Stomach (tissue), 9 donors: ENCODE results near the gene KCNQ1. TPM values are rescaled to one million over a fixed set of nuclear protein-coding genes. Genes with fewer than 3 reads are reported as not detected.

Experiments used
- DNase-seq, 2 donors: peaks; one replicate each; pipeline versions ENCODE4 v3.0.0 to v3.0.0-alpha.2; 2013 to 2019
- H3K27ac ChIP-seq, 5 donors: fragments of 200-600 bp in 4 of 5; sonication (generic) in 4 of 5; one replicate each; pipeline ENCODE4 v1.5.1; 2013 to 2019; ENCODE audit warnings: mild to moderate bottlenecking in 1 of 5, moderate library complexity in 1 of 5
- H3K27me3 ChIP-seq, 3 donors: fragments of 200-600 bp; sonication (generic); one replicate each; pipeline ENCODE4 v1.5.1; 2017 to 2019; ENCODE audit warnings: mixed run types in 1 of 3
- H3K36me3 ChIP-seq, 4 donors: fragments of 200-600 bp; sonication (generic); 1 replicate in 3 of 4; 2 replicates in 1 of 4; pipeline ENCODE4 v1.5.1; 2016 to 2019
- H3K4me1 ChIP-seq, 4 donors: fragments of 200-600 bp; sonication (generic); one replicate each; pipeline ENCODE4 v1.5.1; 2016 to 2019
- H3K4me3 ChIP-seq, 4 donors: fragments of 200-600 bp; sonication (generic) in 3 of 4; one replicate each; pipeline ENCODE4 v1.5.1; 2016 to 2019; ENCODE audit warnings: mild to moderate bottlenecking in 1 of 4
- H3K9me3 ChIP-seq, 4 donors: fragments of 200-600 bp; sonication (generic); one replicate each; pipeline ENCODE4 v1.5.1; 2016 to 2019
- EP300 ChIP-seq: sonication (generic); formaldehyde crosslinking; IDR thresholded peaks from one replicate; pipeline ENCODE4 v1.6.1; 2017; ENCODE audit warnings: antibody characterized with exemption
- POLR2A ChIP-seq, 4 donors: fragments of 450-650 bp; IDR thresholded peaks; one replicate each; pipeline ENCODE4 v1.6.1; 2016; ENCODE audit warnings: antibody characterized with exemption in 4 of 4, control low read depth in 2 of 4, mild to moderate bottlenecking in 1 of 4, moderate library complexity in 1 of 4
- POLR2AphosphoS5 ChIP-seq, 3 donors: sonication (generic); formaldehyde crosslinking; IDR thresholded peaks; one replicate each; pipeline ENCODE4 v1.6.1; 2016; ENCODE audit warnings: antibody characterized with exemption in 3 of 3
- WGBS, 5 donors: extraction: QIAGEN DNeasy Blood & Tissue Kit in 3 of 5; methylation state at CpG; one replicate each; pipeline versions ENCODE4 v1.1.5 to v1.1.7; 2013 to 2018; 5-methylcytosine and 5-hydroxymethylcytosine counted together
- intact Hi-C: fragments of 100-400 bp; cut with DNase I; formaldehyde crosslinking; loops from one replicate; pipeline ENCODE4 v1.15.1; 2023; ENCODE audit warnings: low total_unique reads
- polyA plus RNA-seq, 3 donors: library from polyadenylated mRNA; stranded (reverse); fragments of 200-250 nt; gene quantifications; one replicate each; pipeline ENCODE4 v1.2.3, GENCODE V29; 2013
- total RNA-seq, 5 donors: library from RNA; depleted of rRNA; stranded (reverse); fragments of >200 nt; gene quantifications; one replicate each; pipeline versions ENCODE4 v1.1.0 to v1.2.3, GENCODE V29; 2014 to 2016
- TF ChIP-seq, protein P1 (sequence below), 7 experiments: fragments of 450-650 bp in 4 of 7; fragments of 200-600 bp in 3 of 7; sonication (generic) in 3 of 7; IDR thresholded peaks; one replicate each; pipeline ENCODE4 v1.5.1; 2016 to 2019; ENCODE audit warnings: antibody characterized with exemption in 7 of 7, control low read depth in 2 of 7, mild to moderate bottlenecking in 1 of 7
- donor health status: healthy with polysubstance abuse.
- donor health status: Bipolar disorder and iron deficiency.
- donor health status: healthy.

Gene KCNQ1
- total and polyA plus RNA-seq, 8 donors = 12.1 to 155 (median 49.0) TPM

DNA sequence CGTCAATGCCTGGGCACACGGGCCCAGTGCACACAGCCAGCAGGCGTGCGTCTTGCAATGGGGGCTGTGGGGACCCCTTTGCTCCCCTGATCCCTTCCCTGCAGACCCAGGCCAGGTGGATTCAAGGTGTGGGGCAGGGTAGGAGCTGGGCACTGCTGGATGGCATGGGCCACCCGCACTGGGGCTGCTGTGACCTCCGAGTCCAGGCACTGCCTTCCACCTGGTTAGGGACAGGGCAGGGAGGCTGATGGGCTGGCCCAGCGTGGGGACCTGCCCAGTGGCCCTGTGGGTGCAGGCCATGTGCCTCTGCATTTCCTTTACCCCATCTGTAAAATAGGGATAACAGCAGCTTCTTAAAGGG lies 22.9 kb downstream of the KCNQ1 start:
- Histone ChIP-seq H3K9me3 (no peaks in the 10 kb centered on the region), H3K36me3 (no peaks in the 10 kb centered on the region), H3K27ac (peak overlapping the region in 3 of 5 donors; percentile 19 to 89 (median 85)), H3K4me3 (no peak overlapping the region), H3K4me1 (peaks cover 30 to 53% (median 44%) of the 10 kb centered on the region in 4 donors), H3K27me3 (peaks cover 0 to 6% (median 0%) of the 10 kb centered on the region in 3 donors)
- WGBS, 5 donors = 77 to 96% (median 88%) methylated on average over 7 of the region's 7 CpGs
- intact Hi-C loops = no loop called here
- TF ChIP-seq POLR2AphosphoS5 (IDR thresholded peaks at IDR 0.05) = no peak
- peak in 1 of 2 donors; percentile 24 for DNase-seq

DNA sequence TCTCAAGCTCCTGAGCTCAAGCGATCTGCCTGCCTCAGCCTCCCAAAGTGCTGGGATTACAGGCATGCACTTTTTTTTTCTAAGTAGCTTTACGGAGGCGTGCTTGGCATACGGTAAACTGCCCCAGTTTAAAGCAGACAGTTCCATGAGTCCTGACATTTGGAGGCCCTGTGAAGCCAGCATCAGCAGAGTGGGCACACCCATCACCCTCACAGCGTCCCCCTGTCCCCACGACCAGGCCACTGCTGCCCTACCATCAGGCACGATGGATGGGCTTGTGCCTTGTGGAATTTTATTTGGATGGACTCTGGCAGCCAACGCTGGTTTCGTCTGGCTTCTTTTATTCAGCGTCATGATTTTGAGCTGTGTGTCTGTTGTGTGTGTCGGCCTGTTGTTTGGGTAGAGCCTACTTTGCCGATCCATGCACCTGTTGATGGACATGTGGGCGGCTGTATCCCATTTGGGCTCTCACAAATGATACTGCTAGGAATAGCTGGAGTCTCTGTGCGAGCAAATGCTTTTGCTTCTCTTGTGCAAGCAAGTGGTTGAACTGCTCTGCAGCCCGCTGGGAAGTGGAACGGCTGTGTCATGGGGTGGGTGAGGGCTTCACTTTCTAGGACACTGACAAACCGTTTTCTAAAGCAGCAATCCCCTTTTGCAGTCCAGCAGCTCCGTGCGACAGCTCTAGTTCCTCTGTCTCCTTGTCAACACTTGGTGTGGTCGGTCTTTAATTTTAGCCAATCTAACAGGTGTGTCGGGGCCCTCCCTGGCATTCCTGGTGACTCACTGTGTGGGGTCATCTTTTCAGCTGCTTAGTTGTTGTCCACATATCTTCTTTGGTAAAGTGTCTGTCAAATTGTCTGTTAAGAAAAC lies 23.8 kb downstream of the KCNQ1 start:
- no peak overlapping the region for H3K27ac ChIP-seq
- intact Hi-C loops = no loop called here
- peak in 1 of 2 donors; percentile 21 for DNase-seq
- 82 to 91% (median 89%) methylated on average over 21 of the region's 21 CpGs for WGBS, 5 donors
- no peaks in the 10 kb centered on the region for H3K9me3 ChIP-seq
- peaks cover 0 to 15% (median 0%) of the 10 kb centered on the region in 3 donors for H3K27me3 ChIP-seq
- TF ChIP-seq POLR2A (IDR thresholded peaks at IDR 0.05) (no peak), EP300 (no peak), POLR2AphosphoS5 (IDR thresholded peaks at IDR 0.05) (no peak)
- TF ChIP-seq, protein P1, sequence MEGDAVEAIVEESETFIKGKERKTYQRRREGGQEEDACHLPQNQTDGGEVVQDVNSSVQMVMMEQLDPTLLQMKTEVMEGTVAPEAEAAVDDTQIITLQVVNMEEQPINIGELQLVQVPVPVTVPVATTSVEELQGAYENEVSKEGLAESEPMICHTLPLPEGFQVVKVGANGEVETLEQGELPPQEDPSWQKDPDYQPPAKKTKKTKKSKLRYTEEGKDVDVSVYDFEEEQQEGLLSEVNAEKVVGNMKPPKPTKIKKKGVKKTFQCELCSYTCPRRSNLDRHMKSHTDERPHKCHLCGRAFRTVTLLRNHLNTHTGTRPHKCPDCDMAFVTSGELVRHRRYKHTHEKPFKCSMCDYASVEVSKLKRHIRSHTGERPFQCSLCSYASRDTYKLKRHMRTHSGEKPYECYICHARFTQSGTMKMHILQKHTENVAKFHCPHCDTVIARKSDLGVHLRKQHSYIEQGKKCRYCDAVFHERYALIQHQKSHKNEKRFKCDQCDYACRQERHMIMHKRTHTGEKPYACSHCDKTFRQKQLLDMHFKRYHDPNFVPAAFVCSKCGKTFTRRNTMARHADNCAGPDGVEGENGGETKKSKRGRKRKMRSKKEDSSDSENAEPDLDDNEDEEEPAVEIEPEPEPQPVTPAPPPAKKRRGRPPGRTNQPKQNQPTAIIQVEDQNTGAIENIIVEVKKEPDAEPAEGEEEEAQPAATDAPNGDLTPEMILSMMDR (IDR thresholded peaks at IDR 0.05) = no peak
- no peaks in the 10 kb centered on the region for H3K36me3 ChIP-seq
- no peak overlapping the region for H3K4me3 ChIP-seq
- H3K4me1 ChIP-seq = peaks cover 27 to 49% (median 39%) of the 10 kb centered on the region in 4 donors

DNA sequence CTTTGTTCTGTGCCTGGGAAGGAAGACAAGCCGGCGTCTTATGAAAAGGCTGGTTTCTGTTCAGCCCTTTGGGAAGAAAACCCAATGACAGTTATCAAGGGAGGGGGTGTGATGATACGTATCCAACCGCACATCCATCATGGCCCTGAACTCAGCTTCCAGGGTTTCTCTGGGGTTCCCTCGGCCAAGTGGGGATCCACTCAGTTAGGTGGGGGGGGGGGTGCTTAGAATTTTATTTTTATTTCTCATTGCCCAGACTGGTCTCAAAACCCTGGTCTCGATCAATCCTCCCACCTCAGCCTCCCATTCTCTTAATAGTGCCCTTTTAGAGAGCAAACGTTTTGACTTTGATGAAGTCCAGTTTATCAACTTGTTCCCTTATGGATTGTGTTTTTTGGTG lies 25.7 kb downstream of the KCNQ1 start:
- peaks cover 0 to 18% (median 0%) of the 10 kb centered on the region in 3 donors for H3K27me3 ChIP-seq
- peaks cover 22 to 40% (median 26%) of the 10 kb centered on the region in 4 donors for H3K4me1 ChIP-seq
- no peak overlapping the region for H3K4me3 ChIP-seq
- TF ChIP-seq EP300 (no peak), POLR2AphosphoS5 (IDR thresholded peaks at IDR 0.05) (no peak), POLR2A (IDR thresholded peaks at IDR 0.05) (no peak)
- TF ChIP-seq, protein P1 (IDR thresholded peaks at IDR 0.05) = no peak
- WGBS, 5 donors = 84 to 89% (median 88%) methylated on average over 7 of the region's 7 CpGs
- no peaks in the 10 kb centered on the region for H3K36me3 ChIP-seq
- no peak for DNase-seq
- H3K27ac ChIP-seq = no peak overlapping the region
- intact Hi-C loops = no loop called here
- no peaks in the 10 kb centered on the region for H3K9me3 ChIP-seq

DNA sequence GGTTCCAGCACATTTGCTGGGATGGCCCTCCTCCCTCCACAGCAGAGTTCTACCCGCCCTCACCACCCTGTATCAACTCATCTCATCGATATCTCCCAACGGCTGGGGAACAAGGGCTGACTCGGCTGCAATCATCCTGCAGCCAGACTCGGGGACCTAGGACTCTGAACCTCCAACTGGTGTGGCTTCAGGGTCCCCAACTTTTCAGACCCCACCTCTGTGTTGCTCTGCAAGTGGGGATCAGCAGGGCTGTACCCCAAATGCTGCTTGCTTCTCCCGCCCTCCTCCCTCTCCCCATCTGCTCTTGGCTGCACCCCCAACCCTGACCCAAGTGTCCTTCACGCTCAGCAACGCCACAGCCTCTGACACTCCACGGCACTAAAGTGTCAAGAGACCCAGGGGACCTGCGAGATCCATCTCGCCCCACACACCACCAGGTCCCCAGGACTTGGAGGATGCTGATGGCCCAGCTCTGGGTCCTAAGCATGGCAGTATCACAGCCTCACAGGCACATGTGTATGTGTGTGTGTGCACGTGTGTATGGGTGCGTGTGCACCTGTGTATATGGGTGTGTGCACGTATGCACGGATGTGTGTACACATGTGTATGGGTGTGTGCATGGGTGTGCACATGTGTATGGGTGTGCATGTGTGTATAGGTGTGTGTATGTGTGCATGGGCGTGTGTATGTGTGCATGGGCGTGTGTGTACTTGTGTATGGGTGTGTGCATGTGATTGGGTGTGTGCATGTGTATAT lies 26.4 kb downstream of the KCNQ1 start:
- H3K36me3 ChIP-seq = no peaks in the 10 kb centered on the region
- peaks cover 15 to 32% (median 20%) of the 10 kb centered on the region in 4 donors for H3K4me1 ChIP-seq
- H3K4me3 ChIP-seq = no peak overlapping the region
- peaks cover 0 to 18% (median 0%) of the 10 kb centered on the region in 3 donors for H3K27me3 ChIP-seq
- H3K27ac ChIP-seq = no peak overlapping the region
- no peak for TF ChIP-seq EP300
- TF ChIP-seq, protein P1 (IDR thresholded peaks at IDR 0.05) = no peak
- no peak for TF ChIP-seq POLR2AphosphoS5 (IDR thresholded peaks at IDR 0.05)
- TF ChIP-seq POLR2A (IDR thresholded peaks at IDR 0.05) = no peak
- DNase-seq = peak in 1 of 2 donors; percentile 16
- H3K9me3 ChIP-seq = no peaks in the 10 kb centered on the region
- intact Hi-C loops = no loop called here
- WGBS, 5 donors = 69 to 86% (median 79%) methylated on average over 11 to 17 of the region's 17 CpGs
